Measurements from ENCODE around the gene OR52D1.

DNA sequence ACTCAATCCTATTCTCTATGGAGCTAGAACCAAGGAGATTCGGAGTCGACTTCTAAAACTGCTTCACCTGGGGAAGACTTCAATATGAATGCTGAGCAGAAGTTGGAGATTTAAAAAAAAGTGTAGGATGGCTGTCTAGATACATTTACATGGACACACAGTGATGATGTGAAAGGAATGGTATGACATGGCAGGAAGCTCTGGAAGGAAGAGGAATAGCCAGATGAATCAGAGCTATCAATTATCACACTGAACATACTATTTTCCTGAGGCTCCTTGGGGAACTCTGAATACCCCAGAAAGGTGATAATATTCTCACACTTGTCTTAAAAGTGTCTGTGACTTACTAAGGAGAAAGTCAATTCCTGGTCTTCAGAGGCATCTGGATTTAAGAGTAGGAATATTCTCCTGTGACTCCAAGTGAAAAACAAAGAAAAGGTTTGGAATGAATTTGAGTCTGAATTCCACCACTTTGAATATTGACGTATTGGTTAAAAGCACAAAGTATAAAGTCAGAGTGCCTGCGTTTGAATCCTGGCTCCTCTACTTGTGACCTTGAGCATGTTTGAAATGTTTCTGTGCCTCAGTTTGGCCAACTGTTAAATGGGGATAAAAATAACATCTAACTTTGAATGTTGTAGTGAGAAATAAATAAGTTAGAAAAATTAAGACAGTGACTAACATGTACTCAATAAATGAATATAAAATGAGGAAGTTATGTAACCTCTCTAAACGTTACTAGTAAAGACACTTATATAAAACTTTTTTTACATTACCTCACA lies 1.3 kb downstream of the OR52D1 start:
- TF ChIP-seq POLR2A (IDR thresholded peaks at IDR 0.05) (no peak), POLR2AphosphoS5 (IDR thresholded peaks at IDR 0.05) (no peak), EP300 (IDR thresholded peaks at IDR 0.05) (no peak)
- TF ChIP-seq, protein P1, sequence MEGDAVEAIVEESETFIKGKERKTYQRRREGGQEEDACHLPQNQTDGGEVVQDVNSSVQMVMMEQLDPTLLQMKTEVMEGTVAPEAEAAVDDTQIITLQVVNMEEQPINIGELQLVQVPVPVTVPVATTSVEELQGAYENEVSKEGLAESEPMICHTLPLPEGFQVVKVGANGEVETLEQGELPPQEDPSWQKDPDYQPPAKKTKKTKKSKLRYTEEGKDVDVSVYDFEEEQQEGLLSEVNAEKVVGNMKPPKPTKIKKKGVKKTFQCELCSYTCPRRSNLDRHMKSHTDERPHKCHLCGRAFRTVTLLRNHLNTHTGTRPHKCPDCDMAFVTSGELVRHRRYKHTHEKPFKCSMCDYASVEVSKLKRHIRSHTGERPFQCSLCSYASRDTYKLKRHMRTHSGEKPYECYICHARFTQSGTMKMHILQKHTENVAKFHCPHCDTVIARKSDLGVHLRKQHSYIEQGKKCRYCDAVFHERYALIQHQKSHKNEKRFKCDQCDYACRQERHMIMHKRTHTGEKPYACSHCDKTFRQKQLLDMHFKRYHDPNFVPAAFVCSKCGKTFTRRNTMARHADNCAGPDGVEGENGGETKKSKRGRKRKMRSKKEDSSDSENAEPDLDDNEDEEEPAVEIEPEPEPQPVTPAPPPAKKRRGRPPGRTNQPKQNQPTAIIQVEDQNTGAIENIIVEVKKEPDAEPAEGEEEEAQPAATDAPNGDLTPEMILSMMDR (IDR thresholded peaks at IDR 0.05): no peak

Measured in gastroesophageal sphincter (tissue), 3 donors.